Amygdala (tissue), 56 donors: Measurements from ENCODE around the gene SMPD2.

Experiments
- DNase-seq, 56 donors: peaks; one replicate each; lab custom pipeline; 2025; lab: John Stamatoyannopoulos, UW

The SMPD2 gene

DNA sequence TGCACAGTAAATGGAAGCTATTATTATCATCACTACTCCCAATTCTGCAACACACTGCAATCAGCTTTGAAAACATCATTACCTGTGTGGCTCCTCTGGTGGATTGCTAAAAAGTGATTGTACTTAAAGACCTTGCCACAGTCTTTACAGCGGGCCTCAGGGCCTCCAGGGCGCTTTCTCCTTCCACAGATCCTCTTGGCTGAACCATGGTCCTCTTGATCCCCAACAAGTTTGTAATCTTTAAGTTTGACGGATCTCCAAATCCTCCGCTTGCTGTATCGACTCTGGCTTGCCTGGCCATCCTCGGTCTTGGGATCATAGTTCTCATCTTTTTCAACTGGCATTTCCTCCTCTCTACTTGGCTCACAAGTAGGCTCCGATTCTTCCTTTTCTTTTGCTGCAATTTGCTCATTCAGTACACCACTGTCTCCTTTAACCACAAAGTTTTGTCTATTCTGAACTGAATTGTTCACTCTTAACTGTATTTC is 40.5 kb downstream of the SMPD2 start:
- DNase-seq: no peak

DNA sequence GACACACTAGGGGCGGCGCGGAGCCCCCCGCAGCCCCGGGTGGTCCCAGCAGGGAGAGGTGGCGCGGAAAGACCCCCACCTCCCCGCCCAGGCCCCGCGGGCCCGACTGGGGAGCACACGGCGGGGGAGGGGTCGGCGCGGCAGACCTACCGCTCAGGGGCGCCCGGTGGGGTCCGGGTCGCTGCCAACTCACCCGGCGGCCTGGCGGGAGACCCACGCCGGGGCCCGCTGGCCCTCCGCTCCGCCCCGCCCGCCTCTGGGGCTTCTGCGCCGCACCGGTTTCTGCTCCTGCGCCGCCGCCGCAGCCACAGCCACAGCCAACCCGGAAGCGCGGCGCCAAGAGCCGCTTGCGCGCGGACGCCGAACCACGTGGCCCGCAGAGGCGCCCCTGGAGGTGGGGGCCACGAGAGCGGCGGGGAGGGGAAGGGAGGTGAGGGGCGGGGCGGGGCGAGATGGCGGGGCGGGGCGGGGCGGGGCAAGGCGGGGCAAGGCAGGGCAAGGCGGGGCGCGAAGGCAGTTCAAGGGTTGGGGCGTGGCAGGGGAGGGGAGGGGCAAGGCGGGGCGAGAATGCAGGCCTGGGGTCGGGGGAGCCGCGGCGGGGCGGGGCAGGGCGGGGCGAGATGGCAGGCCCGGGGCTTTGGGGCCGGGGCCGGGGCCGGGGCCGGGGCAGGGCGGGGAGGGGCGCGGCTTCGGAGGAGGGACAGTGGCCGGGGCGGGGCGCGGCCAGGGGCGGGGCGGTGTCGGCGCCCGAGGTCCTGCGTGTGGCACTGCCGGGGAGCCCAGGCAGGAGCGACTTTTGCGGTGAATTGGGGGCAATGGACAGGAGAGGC is 42.6 kb downstream of the SMPD2 start, which contains the start of gene ZBTB24:
TSS of gene ZBTB24 (minus strand) at position 315 of the 830 bp plus-strand sequence. CDS start 1,193 bp downstream, outside the sequence.
- DNase-seq: peak; percentile 38 to 92 (median 80)

GRCh38 chr6:109483735-109484057 is 43.2 kb downstream of the SMPD2 start:
- no peak for DNase-seq

DNA sequence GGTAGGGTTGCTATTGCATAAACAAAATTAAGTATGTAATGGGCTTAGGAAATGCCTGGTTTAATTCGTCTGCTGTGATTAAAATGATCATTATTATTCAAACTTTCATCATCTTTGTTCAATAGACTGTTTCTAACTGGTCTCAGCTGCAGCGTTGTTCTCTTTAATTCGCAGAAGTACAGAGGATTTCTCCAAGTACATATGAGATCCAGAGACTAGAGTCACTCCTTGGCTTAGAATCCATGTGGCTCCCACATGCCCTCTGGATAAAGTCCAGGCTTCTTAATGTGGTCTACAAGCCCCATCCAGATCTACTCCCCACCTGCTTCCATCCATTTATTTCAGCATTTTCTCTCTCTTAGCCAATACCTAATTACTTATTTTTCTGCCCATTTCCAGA is 43.6 kb downstream of the SMPD2 start:
- DNase-seq: no peak

GRCh38 chr6:109485266-109485935 is 44.9 kb downstream of the SMPD2 start:
- no peak for DNase-seq

DNA sequence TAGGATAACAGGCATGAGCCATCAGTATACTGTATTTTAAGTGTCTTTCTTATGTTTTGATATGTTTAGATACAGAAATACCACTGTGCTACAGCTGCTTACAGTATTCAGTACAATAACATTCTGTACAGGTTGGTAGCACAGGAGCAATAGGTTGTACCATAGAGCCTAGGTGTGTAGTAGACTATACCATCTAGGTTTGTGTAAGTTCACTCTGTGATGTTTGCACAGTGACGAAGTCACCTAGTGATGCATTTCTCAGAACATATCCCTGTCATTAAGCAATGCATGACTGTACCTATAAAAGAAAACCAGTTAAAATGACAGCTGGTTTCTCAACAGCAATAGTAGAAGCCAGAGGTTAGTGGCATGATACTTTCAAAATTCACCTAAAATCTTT is 45.5 kb downstream of the SMPD2 start:
- no peak for DNase-seq

GRCh38 chr6:109488001-109488400 is 47.5 kb downstream of the SMPD2 start:
- no peak for DNase-seq

DNA sequence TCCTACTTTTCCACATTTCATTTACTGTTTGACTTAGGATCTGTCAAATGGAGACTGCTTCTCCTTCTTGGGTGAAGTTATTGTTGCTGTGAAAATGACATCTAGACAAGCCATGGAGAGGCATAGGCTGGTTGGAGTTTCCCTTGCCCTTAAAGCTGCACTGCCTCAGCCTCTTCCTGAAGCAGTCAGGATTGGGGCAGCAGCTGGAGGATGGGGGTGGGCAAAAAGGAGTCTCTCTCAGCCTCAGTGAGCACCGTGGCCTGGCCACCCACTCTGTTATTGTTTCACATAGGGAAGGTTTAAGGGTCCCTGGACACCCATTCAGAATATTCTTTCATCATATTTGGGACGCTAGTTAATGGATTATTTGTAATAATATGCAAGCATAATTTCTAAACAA is 50.2 kb downstream of the SMPD2 start:
- DNase-seq: no peak

DNA sequence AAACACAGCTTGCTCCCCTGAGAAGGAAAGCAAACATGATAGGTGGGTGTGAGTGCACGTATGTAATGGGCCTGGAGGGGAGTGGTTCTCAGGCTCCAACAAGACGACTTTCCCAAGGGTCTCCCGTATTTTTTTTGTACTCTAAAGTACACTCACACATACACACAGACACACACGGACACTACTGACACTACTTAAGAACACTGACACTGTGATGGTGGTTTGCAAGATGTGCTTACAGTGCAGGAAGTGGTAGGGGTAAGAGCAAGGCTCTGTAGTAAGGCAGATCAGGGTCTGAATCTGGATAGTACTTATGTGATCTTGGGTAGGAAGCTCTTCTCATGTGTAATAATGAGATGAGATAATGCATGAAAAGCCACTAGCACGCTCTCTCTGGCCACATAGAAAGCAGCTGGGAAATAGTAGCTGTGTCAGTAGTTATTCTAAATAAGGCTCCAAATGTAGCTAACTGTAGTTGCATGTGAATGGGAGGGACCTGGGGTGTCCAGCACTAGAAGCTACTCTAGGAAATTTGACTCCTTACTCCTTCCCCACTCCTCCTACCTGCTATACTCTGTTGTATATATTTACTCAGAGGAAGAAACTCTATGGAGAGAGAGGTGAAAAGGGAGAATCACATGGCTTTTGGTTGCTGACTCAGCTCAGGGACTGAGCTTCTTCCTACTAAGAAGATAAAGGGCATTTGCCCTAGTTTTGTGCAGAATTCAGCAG is 50.8 kb downstream of the SMPD2 start:
- DNase-seq: no peak
